NCI-H345 treated with DMSO at 0.1 percent for 48 hours (cell line): ENCODE results near the gene NCOA7.
"Not testable (repeated sequence)": the region's sequence is repeated elsewhere in the genome, so short reads cannot be mapped to it uniquely, and the experiment has no call there.

Experiments used
- DNase-seq: peaks from one replicate; lab custom pipeline; 2025; ENCODE audit not compliant: unreplicated experiment; lab: John Stamatoyannopoulos, UW

The NCOA7 gene

GRCh38 chr6:125943528-125944433 lies 153.0 kb downstream of the NCOA7 start:
- DNase-seq: no peak

- no peak for DNase-seq
These were observed 153.7 kb downstream of the NCOA7 start for GRCh38 chr6:125944434-125944816.

GRCh38 chr6:125944896-125945295 lies 154.1 kb downstream of the NCOA7 start:
- DNase-seq: no peak

DNA sequence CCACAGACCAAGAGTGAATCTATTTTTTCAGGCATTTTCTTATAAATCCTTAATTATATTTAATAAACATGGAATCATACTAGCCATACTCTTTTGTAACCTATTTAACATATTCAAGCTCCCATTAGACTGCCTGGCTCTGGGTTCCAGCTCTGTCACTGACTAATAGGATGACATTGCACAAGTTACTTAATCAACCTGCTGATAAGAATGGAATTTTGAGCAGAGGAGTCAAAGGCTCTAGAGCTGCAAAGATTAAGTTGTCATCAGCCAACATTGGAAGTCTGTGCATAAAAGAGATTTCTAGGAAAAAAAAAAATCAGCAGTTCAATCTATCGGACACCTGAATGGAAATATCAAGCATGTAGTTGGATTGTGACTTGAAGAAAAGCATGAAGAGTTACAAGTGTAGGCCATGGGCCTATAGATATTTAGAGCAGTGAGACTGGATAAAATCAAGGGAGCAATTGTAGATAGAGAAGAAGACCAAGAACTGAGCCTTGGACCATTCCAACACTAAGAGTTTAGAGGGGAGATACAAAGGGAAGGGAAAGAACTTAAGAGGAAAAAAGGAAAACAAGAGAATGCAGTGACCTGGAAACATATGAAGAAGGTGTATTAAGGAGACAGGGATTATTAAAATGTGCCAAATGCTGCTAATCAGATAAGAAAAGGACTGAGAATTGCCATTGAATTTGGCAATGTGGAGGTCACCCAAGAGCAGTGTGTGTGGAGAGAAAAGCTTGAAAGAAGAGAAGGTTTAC lies 154.8 kb downstream of the NCOA7 start:
- no peak for DNase-seq

DNA sequence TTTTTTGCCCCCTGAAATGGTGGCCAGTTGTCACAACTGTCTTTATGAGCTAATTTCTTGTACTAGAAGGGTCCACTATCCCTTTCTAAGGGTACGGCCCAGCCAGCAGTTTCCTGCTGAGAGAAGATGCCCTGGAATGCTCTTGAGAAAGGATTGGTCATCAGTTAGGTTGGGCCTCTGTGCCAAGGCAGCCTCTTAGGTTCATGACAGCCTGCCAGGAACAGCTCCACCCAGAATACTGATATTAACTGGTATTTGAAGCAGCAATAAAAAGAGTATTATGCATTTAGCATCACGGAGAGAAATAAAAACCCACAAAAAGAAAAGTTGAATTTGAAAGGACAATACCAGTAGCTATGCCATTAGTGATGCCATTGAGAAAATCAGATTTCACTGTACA lies 156.9 kb downstream of the NCOA7 start:
- DNase-seq: no peak

DNA sequence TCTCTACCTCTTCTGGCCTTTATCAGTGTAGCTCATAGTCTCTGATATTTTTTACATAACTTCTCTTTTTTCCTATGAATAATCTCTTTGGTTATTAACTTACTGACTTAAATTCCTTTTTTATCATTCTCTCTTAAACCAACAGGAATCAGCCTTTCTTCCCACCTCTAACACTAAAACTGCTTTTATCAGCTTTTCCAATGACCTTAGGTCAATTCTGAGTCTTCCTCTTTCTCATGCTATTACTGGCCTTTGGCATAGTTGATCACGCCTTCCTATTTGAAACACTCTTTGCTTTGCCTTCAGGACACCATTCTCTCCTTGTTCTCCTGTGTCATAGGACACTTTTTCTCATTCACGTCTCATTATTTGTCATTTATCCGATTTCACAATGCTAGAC lies 157.7 kb downstream of the NCOA7 start:
- no peak for DNase-seq

GRCh38 chr6:125949069-125949468 lies 158.3 kb downstream of the NCOA7 start:
- DNase-seq: no peak

GRCh38 chr6:125950293-125950692 lies 159.5 kb downstream of the NCOA7 start:
- DNase-seq: no peak

DNA sequence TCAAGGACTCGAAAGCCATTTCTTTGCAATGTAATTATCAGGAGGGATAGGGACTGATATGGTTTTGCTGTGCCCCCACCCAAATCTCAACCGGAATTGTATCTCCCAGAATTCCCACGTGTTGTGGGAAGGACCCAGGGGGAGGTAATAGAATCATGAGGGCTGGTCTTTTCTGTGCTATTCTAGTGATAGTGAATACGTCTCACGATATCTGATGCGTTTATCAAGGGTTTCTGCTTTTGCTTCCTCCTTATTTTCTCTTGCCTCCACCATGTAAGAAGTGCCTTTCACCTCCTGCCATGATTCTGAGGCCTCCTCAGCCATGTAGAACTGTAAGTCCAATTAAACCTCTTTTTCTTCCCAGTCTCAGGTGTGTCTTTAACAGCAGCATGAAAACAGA lies 160.0 kb downstream of the NCOA7 start:
- DNase-seq: not testable (repeated sequence)

DNA sequence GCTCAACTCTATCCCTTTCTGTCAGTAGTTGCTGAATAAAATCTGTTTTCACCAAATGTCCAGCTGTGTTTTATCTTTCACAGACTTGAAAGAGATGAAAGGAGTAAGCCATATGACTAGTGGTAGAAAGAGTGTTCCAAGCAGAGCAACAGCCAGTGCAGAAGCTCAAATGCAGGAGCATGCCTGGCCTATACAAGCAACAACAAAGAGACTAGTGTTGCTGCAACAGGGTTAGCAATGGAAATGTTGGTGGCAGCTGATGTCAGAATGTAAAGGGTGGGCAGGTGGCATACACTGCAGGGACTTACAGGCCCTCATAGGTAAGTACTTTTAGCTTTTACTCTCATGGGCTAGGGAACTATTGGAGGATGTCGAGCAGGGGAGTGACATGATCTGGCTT lies 160.6 kb downstream of the NCOA7 start:
- DNase-seq: no peak

GRCh38 chr6:125952764-125953501 lies 162.2 kb downstream of the NCOA7 start:
- no peak for DNase-seq

DNA sequence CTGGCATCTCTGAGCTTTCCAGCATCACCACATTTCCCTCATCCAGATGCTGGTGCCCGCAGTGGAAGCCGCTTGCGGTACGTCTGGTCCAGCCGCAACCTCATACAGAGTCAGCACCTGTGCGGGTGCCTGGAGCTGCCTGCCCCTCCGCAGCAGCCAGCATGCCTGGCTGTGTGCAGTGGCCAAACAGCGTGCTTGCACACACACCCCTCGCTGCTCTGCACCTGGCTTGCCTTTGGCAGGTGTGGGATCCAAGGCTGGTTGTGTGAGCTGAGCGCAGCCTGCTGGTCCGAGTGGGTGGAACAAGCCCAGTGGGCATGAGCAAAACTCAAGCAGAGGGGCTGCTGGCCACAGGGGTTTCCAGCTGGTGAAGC lies 162.7 kb downstream of the NCOA7 start:
- peak; percentile 7 for DNase-seq

- no peak for DNase-seq
These were observed 164.1 kb downstream of the NCOA7 start for GRCh38 chr6:125954735-125955339.

DNA sequence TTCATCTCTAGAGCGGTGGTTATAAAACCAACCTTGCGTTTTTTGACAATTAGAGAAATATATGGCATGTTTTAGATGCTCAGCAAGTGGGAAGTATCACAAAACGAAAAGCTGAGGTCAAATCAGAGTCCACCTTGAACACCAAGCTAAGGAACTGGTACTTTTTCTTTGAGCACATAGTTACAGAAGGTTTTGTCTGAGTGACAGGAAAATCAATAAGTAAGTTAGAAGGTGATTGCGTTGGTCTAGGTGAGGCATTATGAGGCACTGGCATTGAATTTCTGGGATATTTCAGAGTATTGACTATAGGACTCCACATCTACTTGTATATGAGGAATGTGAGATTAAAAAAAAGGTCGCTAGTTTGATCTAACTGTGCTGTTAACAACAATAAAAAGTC lies 165.2 kb downstream of the NCOA7 start:
- no peak for DNase-seq

DNA sequence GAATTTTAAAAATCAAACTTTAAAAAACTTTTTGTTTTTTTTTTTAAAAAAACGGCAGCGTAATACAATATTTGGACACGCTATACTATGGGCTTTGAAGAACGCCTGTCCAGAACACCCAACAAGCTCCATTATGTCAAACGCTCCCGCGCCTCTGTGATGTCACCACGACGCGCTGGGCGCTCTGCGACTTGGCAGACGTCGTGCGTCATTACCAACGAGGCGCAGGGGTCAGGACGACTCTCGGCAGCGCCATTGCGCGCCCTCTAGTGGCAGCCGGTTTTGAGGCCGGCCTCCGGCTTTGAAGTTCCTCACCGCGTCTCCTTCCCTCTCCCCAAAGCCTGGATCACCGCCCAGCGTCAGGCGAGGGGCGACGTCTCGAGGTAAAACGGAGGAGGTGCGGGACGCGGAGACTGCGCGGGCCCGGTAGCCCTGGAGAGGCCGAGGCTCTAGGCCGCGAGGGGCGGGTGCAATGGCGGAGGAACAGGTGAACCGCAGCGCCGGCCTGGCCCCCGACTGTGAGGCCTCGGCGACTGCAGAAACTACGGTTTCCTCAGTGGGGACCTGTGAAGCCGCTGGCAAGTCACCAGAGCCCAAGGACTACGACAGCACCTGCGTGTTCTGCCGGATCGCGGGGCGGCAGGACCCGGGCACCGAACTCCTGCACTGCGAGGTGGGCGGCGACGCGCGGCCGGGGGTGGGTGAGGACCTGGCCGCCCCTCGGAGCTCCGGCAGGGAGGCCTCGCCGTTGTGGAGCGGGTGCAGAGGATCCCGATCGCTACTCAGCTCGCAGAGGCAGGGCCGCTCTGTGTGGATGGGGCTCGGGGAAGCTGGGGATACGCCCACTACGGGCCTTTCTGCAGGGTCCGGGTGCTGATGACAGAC lies 166.0 kb downstream of the NCOA7 start, which contains the start of gene HINT3:
HINT3 (plus strand) TSS at position 265 of the 885 bp plus-strand sequence; CDS start at position 473, 208 bp downstream.
- DNase-seq: peak; percentile 91

DNA sequence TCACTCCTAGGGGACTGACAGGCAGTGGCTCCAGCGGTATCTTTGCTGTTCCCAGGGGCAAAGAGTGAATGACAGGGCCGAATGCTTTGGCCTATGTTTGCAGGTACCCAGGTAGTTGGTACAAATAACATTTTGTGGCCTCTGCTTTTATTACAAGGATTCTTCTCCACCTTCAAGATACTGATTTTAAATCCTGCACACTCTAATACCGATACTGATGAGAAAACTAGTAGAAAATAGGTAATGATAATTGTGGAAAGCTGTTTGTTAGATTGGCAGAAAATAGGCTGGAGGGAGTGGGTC lies 166.6 kb downstream of the NCOA7 start:
- no peak for DNase-seq

- DNase-seq: no peak
These were observed 167.1 kb downstream of the NCOA7 start for GRCh38 chr6:125957845-125958244.

DNA sequence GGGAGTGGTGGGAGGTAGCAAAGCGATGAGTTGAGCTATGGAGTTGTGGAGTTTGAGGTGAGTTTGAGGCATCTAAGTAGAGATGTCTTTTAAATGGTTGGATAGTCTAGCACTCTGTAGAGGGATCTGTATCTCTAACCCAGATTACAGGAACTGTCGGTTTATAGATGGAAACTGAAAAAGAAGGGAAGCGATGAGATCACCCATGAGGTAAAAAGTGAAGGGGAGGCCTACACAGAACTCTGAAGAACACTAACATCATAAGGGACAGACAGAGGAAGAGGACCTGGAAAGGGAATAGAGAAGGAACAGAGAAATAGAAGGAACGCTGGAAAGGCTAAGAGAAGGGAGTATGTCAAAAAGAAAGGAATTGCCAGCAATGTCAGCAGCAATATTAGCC lies 168.3 kb downstream of the NCOA7 start:
- DNase-seq: no peak

DNA sequence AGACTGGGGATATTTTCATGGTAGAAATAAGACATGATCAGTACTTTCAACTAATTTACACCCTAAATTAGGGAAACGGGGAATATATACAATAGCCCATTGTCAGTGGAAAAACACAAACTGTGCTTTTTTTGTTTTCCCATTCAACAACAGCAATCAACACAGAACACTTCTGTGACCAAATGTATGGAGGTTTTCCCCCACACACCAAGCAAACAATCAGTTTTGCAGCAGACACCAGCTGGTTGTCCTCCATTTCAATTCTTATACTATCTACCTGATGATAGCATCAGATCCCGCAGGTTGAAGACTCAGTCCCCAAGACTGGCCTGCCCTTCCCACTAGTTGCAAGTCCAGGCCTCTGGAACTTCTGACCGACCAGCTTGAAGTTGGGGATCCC lies 170.4 kb downstream of the NCOA7 start:
- DNase-seq: no peak

DNA sequence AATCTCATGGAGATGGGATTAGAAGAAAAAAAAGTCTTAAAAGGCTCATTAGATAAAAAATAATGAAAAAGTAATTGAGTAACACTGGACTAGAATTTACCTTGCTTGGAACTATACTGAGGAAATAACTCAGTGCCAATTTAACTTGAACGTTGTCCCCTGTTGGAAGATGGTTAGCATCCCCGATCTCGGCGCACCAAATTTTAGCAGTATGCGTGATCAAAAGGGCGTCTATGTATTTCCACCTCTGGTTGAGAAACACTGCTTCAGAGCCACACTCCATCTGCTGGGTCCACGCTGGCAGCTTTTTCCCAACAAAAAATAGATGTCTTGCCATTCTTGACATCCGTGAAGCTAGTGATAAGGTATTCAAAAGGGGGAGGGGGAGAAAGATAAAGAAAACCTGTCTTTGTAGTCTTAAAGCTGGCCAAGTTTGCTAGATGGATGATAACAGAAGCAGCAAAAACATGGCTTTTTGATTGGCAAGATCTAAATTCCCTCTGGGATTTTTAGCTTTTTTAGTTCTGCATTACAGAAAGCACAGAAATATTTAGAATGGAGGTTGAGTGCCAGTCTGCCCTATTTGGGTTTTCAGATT lies 172.2 kb downstream of the NCOA7 start:
- DNase-seq: no peak
